HG02870 (cell line): ENCODE measurements around the gene ARHGAP42.
A peak's percentile ranks its signal among the peaks of the same experiment; 100 is the strongest.
"Not testable (repeated sequence)": the region's sequence is repeated elsewhere in the genome, so short reads cannot be mapped to it uniquely, and the experiment has no call there.

Experiments
- ATAC-seq: cut with Tn5 transposase; IDR thresholded peaks from one replicate; pipeline ENCODE4 v1.9.1; 2021; ENCODE audit warnings: mild to moderate bottlenecking, moderate library complexity; ENCODE audit not compliant: unreplicated experiment

The ARHGAP42 gene

DNA sequence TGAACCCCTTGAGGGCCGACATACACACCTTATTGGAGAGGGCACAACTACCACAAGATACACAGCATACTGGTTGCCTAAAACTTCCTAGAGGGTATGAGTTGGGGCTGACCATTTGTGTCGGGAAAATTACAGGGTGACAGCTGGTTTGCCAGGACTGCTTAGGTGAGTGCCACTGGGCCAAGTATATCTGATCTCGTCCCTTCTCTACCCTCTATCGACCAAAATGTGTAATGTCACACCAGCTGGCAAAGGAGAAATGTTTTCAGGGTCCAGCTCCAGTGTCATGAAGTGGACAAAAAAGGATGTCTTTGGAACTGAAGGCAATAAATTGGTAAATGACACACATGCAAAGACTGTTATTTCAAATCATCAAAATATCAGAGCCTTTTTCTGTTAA, 316.4 kb downstream of the ARHGAP42 start:
- ATAC-seq, result no peak

- ATAC-seq, result no peak
Observed at GRCh38 chr11:101008961-101009689, 322.0 kb downstream of the ARHGAP42 start.

- ATAC-seq, result no peak
Observed at GRCh38 chr11:101009690-101010055, 322.6 kb downstream of the ARHGAP42 start.

GRCh38 chr11:101010899-101011298, 323.8 kb downstream of the ARHGAP42 start:
- ATAC-seq, result no peak

DNA sequence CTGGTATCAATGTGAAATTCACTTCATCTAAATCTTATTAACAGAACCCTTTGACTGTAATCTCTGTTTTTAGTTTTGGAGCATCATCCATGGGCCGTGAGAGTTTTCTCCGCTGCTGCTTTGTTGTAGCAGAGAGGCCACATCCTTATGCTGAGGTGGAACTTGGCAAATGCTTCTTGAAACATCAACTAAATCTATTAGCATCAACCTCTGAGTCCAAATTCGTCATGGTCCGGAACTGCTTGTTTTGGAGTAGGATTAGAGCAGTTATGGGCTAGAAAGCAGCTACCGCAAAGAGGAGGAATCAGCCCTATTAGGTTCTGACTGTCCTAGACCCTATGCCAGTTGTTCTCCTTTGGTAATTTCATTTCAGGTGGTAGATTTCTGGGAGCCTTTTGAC, 324.8 kb downstream of the ARHGAP42 start:
- no peak for ATAC-seq

DNA sequence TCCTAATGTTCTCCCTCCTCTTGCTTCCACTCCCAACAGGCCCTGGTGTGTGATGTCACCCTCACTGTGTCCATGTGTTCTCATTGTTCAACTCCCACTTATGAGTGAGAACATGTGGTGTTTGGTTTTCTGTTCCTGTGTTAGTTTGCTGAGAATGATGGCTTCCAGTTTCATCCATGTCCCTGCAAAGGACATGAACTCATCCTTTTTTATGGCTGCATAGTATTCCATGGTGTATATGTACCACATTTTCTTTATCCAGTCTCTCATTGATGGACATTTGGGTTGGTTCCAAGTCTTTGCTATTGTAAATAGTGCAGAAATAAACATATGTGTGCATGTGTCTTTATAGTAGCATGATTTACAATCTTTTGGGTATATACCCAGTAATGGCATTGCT, 326.6 kb downstream of the ARHGAP42 start:
- not testable (repeated sequence) for ATAC-seq

DNA sequence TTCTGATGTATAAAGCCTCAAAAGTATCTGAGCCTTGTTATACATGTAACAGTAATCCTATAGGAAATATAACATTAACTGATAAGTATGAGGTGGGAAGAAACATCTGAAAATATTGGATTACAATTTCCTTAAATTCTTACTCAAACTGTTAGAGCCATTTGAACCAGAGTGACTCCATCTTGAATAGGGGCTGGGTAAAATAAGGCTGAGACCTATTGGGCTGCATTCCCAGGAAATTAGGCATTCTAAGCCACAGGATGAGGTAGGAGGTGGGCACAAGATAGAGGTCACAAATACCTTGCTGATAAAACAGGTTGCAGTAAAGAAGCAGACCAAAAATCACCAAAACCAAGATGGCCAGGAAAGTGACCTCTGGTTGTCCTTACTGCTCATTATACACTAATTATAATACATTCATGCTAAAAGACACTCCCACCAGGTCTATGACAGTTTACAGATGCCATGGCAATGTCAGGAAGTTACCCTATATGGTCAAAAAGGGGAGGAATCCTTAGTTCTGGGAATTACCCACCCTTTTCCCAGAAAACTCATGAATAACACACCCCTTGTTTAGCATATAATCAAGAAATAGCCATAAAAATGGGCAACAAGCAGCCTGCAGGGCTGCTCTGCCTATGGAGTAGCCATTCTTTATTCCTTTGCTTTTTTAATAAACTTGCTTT, 327.7 kb downstream of the ARHGAP42 start:
- no peak for ATAC-seq

- ATAC-seq, result no peak
Observed at GRCh38 chr11:101019870-101020269, 332.8 kb downstream of the ARHGAP42 start.

- ATAC-seq, result no peak
Observed at GRCh38 chr11:101022256-101022655, 335.2 kb downstream of the ARHGAP42 start.

DNA sequence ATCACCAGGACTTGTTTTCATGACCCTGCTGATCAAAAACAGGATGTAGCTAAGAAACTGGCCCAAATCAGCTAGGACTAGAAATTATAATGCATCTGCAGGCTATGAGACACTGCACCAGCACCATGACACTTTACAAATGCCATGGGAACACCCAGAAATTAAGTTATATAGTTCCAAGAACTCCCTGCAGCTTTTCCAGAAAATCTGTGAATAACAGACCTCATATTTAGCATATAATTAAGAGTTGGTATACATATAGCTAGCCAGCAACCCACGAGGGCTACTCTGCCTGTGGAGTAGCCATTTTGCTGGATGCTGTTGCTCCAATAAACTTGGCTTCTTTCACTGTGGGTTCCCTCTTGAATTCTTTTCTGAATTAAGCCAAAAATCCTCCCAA, 341.6 kb downstream of the ARHGAP42 start:
- ATAC-seq, result no peak

- ATAC-seq, result no peak
Observed at GRCh38 chr11:101030015-101030414, 342.9 kb downstream of the ARHGAP42 start.

DNA sequence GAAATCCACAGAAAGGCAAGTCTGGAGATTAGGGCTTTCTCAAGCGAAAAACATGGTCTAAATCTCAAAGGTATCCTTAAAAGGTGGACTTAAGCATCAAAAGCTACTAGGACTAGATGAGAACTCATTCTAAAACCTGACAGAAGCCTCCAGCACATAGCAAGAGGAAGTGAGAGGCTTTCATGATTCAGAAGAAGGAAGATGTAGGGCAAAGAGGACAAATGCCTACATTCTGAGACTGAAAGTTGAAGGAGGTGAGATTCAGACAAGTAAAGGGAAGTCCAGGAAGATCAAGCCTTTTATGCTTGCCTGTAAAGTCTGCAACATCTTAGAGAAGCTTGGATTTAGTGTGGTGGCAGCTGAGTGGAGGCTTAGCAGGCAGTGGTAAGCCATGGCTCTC, 343.6 kb downstream of the ARHGAP42 start:
- peak; percentile 76 for ATAC-seq

DNA sequence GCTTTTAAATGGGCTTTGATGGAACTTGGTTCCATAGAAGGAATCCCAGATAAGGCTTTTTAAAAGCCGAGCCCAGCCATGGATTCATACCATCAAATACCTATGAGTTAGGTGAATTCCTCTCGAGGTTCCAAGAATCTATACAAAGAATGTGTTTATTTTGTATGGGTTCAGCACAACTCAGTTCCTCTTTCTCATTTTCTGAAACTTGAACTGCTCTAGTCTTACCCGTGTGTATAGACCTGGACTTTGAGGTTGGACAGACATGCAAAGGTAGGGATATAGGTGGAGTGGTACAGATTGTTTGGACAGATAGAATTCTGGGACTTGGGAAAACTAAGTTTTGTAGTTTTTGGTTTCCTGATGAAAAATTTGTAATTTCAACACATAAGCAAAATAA, 344.6 kb downstream of the ARHGAP42 start:
- ATAC-seq, result no peak

GRCh38 chr11:101032991-101033390, 345.9 kb downstream of the ARHGAP42 start:
- ATAC-seq, result no peak

DNA sequence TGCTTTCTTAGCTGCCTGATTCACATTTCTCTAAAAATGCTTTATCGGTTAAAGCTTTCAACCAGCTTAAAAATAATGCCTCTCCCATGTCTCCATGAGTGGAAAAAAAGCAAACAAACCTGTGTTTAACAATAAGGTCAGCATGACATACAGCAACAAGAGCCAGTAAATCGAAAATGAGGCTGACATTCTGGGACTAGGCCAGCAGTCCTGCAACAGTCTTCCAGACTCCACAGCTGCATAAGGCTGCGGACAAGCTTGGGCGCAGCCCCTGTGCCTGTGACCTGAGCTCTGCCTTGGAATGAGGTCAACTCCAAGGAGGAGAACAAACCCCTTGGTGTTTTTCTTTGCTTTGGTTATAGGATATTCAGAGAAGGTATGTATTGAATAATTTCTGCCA, 347.0 kb downstream of the ARHGAP42 start:
- ATAC-seq, result no peak

- ATAC-seq, result no peak
Observed at GRCh38 chr11:101035872-101036271, 348.8 kb downstream of the ARHGAP42 start.
